ENCODE data around the gene SLC24A3.

Gene SLC24A3

DNA sequence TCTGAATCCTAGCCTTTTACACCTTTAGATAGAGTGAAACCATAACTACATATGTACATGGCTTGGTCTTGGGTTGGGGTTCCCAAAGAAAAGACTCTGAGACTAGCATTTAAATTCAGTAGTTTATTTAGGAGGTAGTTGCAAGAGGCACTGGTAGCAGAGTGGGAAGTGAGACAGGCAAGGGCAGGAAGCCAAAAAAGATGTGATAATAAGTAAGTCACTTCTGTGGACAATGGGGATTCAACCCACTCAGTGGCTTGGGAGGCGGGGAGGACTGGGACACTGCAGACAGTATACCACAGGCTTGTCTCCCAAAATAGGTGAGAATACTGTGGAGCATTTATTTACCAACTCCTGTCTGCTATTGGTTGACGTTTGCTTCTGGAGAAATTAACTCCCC is 131.9 kb downstream of the SLC24A3 start:
- no peak overlapping the region for H3K4me3 ChIP-seq (replicated peaks; ENCODE audit: low read depth, low read length)
- TF ChIP-seq, protein P1, sequence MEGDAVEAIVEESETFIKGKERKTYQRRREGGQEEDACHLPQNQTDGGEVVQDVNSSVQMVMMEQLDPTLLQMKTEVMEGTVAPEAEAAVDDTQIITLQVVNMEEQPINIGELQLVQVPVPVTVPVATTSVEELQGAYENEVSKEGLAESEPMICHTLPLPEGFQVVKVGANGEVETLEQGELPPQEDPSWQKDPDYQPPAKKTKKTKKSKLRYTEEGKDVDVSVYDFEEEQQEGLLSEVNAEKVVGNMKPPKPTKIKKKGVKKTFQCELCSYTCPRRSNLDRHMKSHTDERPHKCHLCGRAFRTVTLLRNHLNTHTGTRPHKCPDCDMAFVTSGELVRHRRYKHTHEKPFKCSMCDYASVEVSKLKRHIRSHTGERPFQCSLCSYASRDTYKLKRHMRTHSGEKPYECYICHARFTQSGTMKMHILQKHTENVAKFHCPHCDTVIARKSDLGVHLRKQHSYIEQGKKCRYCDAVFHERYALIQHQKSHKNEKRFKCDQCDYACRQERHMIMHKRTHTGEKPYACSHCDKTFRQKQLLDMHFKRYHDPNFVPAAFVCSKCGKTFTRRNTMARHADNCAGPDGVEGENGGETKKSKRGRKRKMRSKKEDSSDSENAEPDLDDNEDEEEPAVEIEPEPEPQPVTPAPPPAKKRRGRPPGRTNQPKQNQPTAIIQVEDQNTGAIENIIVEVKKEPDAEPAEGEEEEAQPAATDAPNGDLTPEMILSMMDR (IDR thresholded peaks at IDR 0.05; ENCODE audit: insufficient read depth, low read length, poor library complexity, severe bottlenecking): no peak
- no peaks in the 10 kb centered on the region for H3K36me3 ChIP-seq (ENCODE audit: control insufficient read depth, insufficient read depth, low read length)
- DNase-seq (ENCODE audit: extremely low read depth, insufficient read length): no peak
- H3K27me3 ChIP-seq (replicated peaks; ENCODE audit: control insufficient read depth, insufficient read depth, low read length): no peaks in the 10 kb centered on the region

DNA sequence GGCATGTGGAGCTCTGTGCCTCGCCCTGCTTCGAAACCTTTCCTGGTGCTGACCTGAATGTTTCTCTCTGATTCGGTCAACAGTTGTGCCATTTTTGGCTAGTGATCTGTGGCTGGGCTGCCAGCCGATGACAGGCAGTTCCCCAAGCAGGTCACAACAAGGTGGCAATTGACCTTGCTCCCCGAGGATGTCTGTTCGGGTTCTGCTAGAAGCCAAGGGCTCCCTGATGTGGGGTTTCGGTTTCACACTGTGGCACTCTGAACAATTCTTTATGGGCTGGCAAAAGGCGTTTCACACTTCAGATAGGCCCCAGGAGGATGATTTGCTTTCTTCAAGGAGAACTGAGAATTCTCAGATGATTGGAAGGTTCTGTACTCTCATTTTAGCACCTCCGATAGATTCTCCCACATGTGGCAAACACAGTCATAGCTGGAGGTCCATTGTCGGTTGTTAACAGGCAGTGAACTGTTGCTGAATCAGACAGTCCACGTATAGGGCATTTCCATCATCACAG is 135.6 kb downstream of the SLC24A3 start:
- peak; percentile 46 for DNase-seq (ENCODE audit: extremely low read depth, insufficient read length)
- H3K27me3 ChIP-seq (replicated peaks; ENCODE audit: control insufficient read depth, insufficient read depth, low read length): no peaks in the 10 kb centered on the region
- H3K4me3 ChIP-seq (replicated peaks; ENCODE audit: low read depth, low read length): no peak overlapping the region

DNA sequence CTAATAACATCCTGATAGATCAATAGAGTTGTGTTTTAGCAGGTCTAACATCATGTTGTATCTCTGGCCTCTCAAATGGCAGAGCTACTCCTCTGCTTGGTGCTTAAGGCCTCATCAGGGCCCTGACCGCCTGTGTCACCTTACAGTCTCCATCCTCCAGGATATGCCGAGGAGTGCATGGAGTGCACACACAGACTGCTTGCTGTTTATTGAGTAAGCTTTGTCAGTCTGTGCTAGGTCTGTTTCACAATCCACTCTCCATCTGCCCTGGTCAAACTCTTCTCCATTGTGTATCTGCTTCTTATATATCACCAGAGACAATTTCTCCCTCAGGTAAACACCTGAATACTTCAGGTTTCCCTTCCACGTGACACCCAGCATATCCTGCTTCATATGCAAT is 136.1 kb downstream of the SLC24A3 start:
- DNase-seq (ENCODE audit: extremely low read depth, insufficient read length): no peak
- Histone ChIP-seq H3K4me3 (replicated peaks; ENCODE audit: low read depth, low read length) (no peak overlapping the region), H3K36me3 (ENCODE audit: control insufficient read depth, insufficient read depth, low read length) (no peaks in the 10 kb centered on the region), H3K27me3 (replicated peaks; ENCODE audit: control insufficient read depth, insufficient read depth, low read length) (no peaks in the 10 kb centered on the region)
- TF ChIP-seq, protein P1 (IDR thresholded peaks at IDR 0.05; ENCODE audit: insufficient read depth, low read length, poor library complexity, severe bottlenecking): no peak

More for the DNA sequence above, 135.6 kb downstream of the SLC24A3 start:
- no peaks in the 10 kb centered on the region for H3K36me3 ChIP-seq (ENCODE audit: control insufficient read depth, insufficient read depth, low read length)
- TF ChIP-seq, protein P1 (IDR thresholded peaks at IDR 0.05; ENCODE audit: insufficient read depth, low read length, poor library complexity, severe bottlenecking): no peak

DNA sequence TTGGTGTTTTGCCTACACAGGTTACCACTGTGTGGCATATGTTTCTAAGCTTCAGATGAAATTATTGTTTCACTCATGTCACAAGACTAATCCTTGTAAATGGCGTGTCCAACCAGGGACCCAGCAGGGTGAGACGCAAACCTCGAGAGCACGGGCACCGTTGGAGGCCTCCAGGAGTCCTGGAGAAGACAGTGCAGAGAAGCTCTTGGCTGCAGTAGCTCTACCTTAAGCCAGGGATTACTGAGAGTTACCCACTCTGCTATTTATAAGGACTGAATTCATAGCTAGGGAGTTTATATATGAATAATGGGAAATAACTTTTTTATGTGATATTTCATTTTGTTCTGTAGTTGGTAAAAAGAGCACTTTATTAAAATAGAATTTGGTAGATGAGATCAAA is 137.4 kb downstream of the SLC24A3 start:
- Histone ChIP-seq H3K27me3 (replicated peaks; ENCODE audit: control insufficient read depth, insufficient read depth, low read length) (no peaks in the 10 kb centered on the region), H3K4me3 (replicated peaks; ENCODE audit: low read depth, low read length) (no peak overlapping the region), H3K36me3 (ENCODE audit: control insufficient read depth, insufficient read depth, low read length) (no peaks in the 10 kb centered on the region)
- no peak for DNase-seq (ENCODE audit: extremely low read depth, insufficient read length)
- TF ChIP-seq, protein P1 (IDR thresholded peaks at IDR 0.05; ENCODE audit: insufficient read depth, low read length, poor library complexity, severe bottlenecking): no peak

DNA sequence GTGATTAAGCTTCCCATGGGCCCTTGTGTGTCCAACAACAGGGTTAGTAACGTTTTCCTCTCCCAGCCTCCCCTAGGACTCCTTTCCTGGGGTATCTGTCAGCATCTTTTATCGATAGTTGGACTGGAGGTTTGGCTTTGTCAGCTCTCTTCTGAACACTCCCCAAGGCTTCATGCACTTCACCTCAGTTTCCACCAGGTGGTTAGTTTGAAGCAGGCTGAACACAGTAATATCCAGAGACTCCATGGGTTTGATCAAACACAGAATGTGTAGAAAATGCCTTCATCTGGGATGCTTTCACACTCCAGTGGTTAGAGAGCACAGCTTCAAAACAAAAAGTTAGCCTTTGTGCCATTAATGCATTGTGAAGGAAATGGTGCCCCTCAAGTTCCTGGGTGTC is 139.1 kb downstream of the SLC24A3 start:
- no peak for DNase-seq (ENCODE audit: extremely low read depth, insufficient read length)

More for the DNA sequence above, 139.1 kb downstream of the SLC24A3 start:
- H3K36me3 ChIP-seq (ENCODE audit: control insufficient read depth, insufficient read depth, low read length): no peaks in the 10 kb centered on the region
- H3K4me3 ChIP-seq (replicated peaks; ENCODE audit: low read depth, low read length): no peak overlapping the region
- TF ChIP-seq, protein P1 (IDR thresholded peaks at IDR 0.05; ENCODE audit: insufficient read depth, low read length, poor library complexity, severe bottlenecking): no peak
- H3K27me3 ChIP-seq (replicated peaks; ENCODE audit: control insufficient read depth, insufficient read depth, low read length): no peaks in the 10 kb centered on the region
